ENCODE results near the gene PI4K2A.

The PI4K2A gene

DNA sequence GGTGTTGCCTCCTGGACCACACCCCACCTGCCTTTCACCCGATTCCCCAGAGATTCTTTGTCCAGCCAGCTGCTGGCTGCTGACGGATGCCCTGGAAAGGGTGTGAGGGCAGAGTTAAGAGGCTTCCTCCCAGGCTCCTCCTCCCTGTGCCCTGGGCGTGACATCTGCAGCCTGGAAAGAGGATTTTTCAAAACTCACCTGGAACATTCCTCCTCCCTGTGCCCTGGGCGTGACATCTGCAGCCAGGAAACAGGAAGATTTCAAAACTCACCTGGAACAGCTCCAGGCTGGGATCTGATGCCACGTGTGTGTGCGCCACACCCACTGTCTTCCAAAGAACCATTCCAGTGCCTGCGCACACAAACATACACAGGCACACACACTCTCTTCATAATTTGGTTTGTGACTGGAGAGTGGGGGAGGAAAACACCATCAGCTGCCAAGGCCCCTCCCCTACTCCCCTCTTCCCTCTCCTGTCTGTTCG, 78.2 kb downstream of the PI4K2A start:
- Histone ChIP-seq H3K27ac (peak overlapping the region in 11 of 21 experiments; percentile 16 to 73 (median 56)), H3K4me3 (no peak overlapping the region)

GRCh38 chr10:97719602-97720001, 79.1 kb downstream of the PI4K2A start:
- H3K4me3 ChIP-seq, result no peak overlapping the region
- peak overlapping the region in 6 of 21 experiments; percentile 25 to 72 (median 48) for H3K27ac ChIP-seq

GRCh38 chr10:97721871-97722780, 81.7 kb downstream of the PI4K2A start:
- Histone ChIP-seq H3K27ac (peak overlapping the region in 1 of 21 experiments; percentile 13), H3K4me3 (no peak overlapping the region)

DNA sequence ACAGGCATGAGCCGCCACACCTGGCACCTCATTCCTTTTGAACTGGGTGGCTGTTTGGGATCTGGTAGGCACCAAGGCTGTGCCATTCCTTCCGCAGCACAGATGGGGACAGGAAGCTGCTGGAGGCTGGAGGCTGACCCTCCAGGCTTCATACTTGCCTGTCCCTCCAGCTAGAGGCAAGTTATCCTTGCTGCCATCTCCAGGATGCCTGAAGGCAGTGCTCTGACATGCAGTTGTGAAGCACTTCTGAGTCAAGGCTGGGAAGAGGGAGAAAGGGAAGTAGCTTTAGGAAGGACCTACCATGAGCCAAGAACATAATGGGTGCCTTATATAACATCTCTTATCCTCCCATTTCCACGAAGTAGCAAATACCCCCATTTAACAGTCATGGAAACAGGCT, 82.5 kb downstream of the PI4K2A start:
- no peak overlapping the region for H3K4me3 ChIP-seq
- H3K27ac ChIP-seq, result no peak overlapping the region

DNA sequence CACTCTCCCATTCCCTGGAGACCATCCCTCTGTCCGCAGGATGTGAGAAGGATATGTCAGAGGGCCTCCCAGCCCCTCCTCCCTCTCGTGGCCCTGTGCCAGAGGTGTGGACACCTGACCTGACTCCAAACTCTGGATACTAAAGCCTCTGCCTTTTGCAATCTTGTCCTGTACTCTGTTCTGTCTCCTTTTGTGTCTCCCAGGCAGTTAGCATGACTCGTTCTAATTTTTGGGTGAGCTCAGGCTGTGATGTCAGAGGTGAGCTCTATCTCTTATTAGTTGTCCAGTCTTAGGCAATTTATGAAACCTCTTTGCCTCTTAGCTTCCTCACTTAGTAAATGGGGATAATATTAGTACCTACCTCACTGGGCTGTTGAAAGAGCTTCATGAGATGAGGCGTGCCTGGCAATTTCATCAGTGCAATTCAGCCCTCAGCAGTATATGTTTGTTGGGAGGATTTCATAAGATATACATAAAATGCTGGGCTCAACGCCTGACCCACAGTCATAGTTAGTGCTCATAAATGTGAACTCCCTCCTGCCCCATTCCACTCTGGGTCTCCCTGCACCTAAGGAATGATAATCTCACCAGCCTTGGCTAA, 84.0 kb downstream of the PI4K2A start:
- Histone ChIP-seq H3K4me3 (no peak overlapping the region), H3K27ac (peak overlapping the region in 1 of 21 experiments; percentile 38)

Measured in skin epidermis (tissue), 12 donors.